GM12878 (cell line): ENCODE measurements around the gene SPAG16. TPM values are rescaled to one million over a fixed set of nuclear protein-coding genes. Genes with fewer than 3 reads are reported as not detected.

Source experiments
- ATAC-seq: fragments of 200-7000 bp; cut with Tn5 transposase; 3 replicates; pipeline ENCODE4 v1.9.1; 2020; ENCODE audit warnings: mild to moderate bottlenecking, moderate library complexity
- BruUV-seq: library from RNA; stranded (reverse); fragments of 400-500 nt; replicated peaks from 2 replicates; lab custom pipeline; 2021; lab: Mats Ljungman, UMichigan
- CTCF ChIA-PET: fragments of 300-600 bp; sonication (Branson Sonifier 250); formaldehyde crosslinking; extraction: SDS; loops from one replicate; lab custom pipeline; 2021; ENCODE audit warnings: inconsistent platforms; lab: Yijun Ruan, JAX
- POLR2A ChIA-PET: fragments of 350-600 bp; formaldehyde crosslinking; extraction: SDS; loops from one replicate; lab custom pipeline; 2021; ENCODE audit warnings: inconsistent platforms; lab: Charles Lee
- RAD21 ChIA-PET: fragments of 300-600 bp; sonication (Branson Sonifier 250); formaldehyde crosslinking; loops from one replicate; lab custom pipeline; 2023; ENCODE audit warnings: antibody characterized with exemption; ENCODE audit not compliant: unreplicated experiment; lab: Charles Lee
- SMC1A ChIA-PET: fragments of 300-600 bp; sonication (Branson Sonifier 250); formaldehyde crosslinking; loops from one replicate; lab custom pipeline; 2023; ENCODE audit not compliant: unreplicated experiment, uncharacterized antibody; lab: Charles Lee
- DNase-seq: peaks from one replicate; pipeline ENCODE4 v3.0.0-alpha.2; 2011; ENCODE audit warnings: low read depth, low spot score
- FAIRE-seq: peaks from 3 replicates; lab custom pipeline; 2011; peaks lifted over from hg19 to GRCh38; lab: Jason Lieb, UNC
- H2AFZ ChIP-seq: 2 replicates; pipeline ENCODE4 v1.6.0; 2011; ENCODE audit warnings: low read depth, low read length, control low read depth; ENCODE audit not compliant: control insufficient read depth
- H3K27ac ChIP-seq: 2 replicates; pipeline ENCODE4 v1.5.1; 2011; ENCODE audit warnings: control low read depth; ENCODE audit not compliant: control insufficient read depth, insufficient read depth
- H3K27me3 ChIP-seq, 2 experiments: replicated peaks in 1 of 2; 2 replicates each; pipeline versions ENCODE4 v1.6.0 to v1.6.1; 2011; ENCODE audit warnings: low read length in 1 of 2; ENCODE audit not compliant: control insufficient read depth in 2 of 2, insufficient read depth in 2 of 2
- H3K36me3 ChIP-seq, 2 experiments: 2 replicates each; pipeline ENCODE4 v1.5.1; 2011; ENCODE audit warnings: low read length in 1 of 2; ENCODE audit not compliant: control insufficient read depth in 2 of 2, insufficient read depth in 2 of 2
- H3K4me1 ChIP-seq: 2 replicates; pipeline ENCODE4 v1.6.1; 2011; ENCODE audit warnings: mild to moderate bottlenecking, low read length, moderate library complexity, mixed read lengths; ENCODE audit not compliant: control insufficient read depth, insufficient read depth
- H3K4me2 ChIP-seq: 2 replicates; pipeline ENCODE4 v1.6.0; 2011; ENCODE audit warnings: control low read depth; ENCODE audit not compliant: control insufficient read depth, insufficient read depth
- H3K4me3 ChIP-seq: fragments of 200-600 bp; sonication (generic); 2 replicates; pipeline ENCODE4 v1.5.1; 2016
- H3K79me2 ChIP-seq: 2 replicates; pipeline ENCODE4 v1.6.0; 2011; ENCODE audit warnings: low read length; ENCODE audit not compliant: control insufficient read depth, insufficient read depth
- H3K9ac ChIP-seq: 2 replicates; pipeline ENCODE4 v1.8.0; 2011; ENCODE audit warnings: low read length, control low read depth, mixed read lengths; ENCODE audit not compliant: control insufficient read depth, insufficient read depth
- H3K9me3 ChIP-seq: replicated peaks from 3 replicates; pipeline ENCODE4 v1.5.1; 2011; ENCODE audit warnings: mild to moderate bottlenecking, low read length; ENCODE audit not compliant: control insufficient read depth, insufficient read depth
- H4K20me1 ChIP-seq: 2 replicates; pipeline ENCODE4 v1.6.0; 2011; ENCODE audit not compliant: control insufficient read depth, insufficient read depth
- ATF7 ChIP-seq: fragments of 450-650 bp; IDR thresholded peaks from 2 replicates; pipeline ENCODE4 v1.6.1; 2016; ENCODE audit warnings: low read depth, mild to moderate bottlenecking
- BHLHE40 ChIP-seq, 2 experiments: fragments of 450-650 bp in 1 of 2; IDR thresholded peaks; 2 replicates each; pipeline ENCODE4 v1.6.1; 2011 to 2017; ENCODE audit warnings: low read depth in 2 of 2, borderline replicate concordance in 1 of 2, improper control_type of control experiment in 1 of 2, low read length in 1 of 2, mild to moderate bottlenecking in 1 of 2
- CEBPB ChIP-seq, 2 experiments: fragments of 150-350 bp in 1 of 2; IDR thresholded peaks; 2 replicates each; pipeline ENCODE4 v1.6.1; 2012 to 2014; ENCODE audit warnings: low read depth in 2 of 2, low read length in 2 of 2, borderline replicate concordance in 1 of 2, inconsistent platforms in 1 of 2
- CEBPZ ChIP-seq: fragments of 150-350 bp; IDR thresholded peaks from 2 replicates; pipeline ENCODE4 v1.6.1; 2016; ENCODE audit warnings: low read depth, low read length
- CREM ChIP-seq: IDR thresholded peaks from 2 replicates; pipeline ENCODE4 v1.6.1; 2014; ENCODE audit warnings: antibody characterized with exemption, low read depth
- CTCF ChIP-seq, 3 experiments: IDR thresholded peaks in 2 of 3; conservative IDR thresholded peaks in 1 of 3; 2 replicates each; pipeline ENCODE4 v1.5.1; 2011; ENCODE audit warnings: low read depth in 3 of 3, low read length in 3 of 3, mild to moderate bottlenecking in 3 of 3, control low read depth in 2 of 3, moderate library complexity in 2 of 3, inconsistent platforms in 1 of 3, mixed read lengths in 1 of 3; ENCODE audit not compliant: control insufficient read depth in 2 of 3, insufficient read depth in 1 of 3; ENCODE audit errors: extremely low read depth in 1 of 3
- DPF2 ChIP-seq: fragments of 450-650 bp; IDR thresholded peaks from 2 replicates; pipeline ENCODE4 v1.6.1; 2017; ENCODE audit warnings: mild to moderate bottlenecking
- HDAC6 ChIP-seq: fragments of 200-600 bp; sonication (generic); IDR thresholded peaks from one replicate; pipeline ENCODE4 v1.8.0; 2017; ENCODE audit warnings: antibody characterized with exemption; ENCODE audit not compliant: unreplicated experiment
- NFYB ChIP-seq: IDR thresholded peaks from 2 replicates; pipeline ENCODE4 v1.6.1; 2011; ENCODE audit warnings: low read depth, mild to moderate bottlenecking, low read length, improper control_type of control experiment, moderate library complexity; ENCODE audit not compliant: insufficient read depth
- RELB ChIP-seq: fragments of 450-650 bp; IDR thresholded peaks from 2 replicates; pipeline ENCODE4 v1.6.1; 2017; ENCODE audit warnings: low read depth, mild to moderate bottlenecking, moderate library complexity
- SMC3 ChIP-seq: IDR thresholded peaks from 2 replicates; pipeline ENCODE4 v1.6.1; 2011; ENCODE audit warnings: low read length, improper control_type of control experiment, borderline replicate concordance
- STAT3 ChIP-seq: IDR thresholded peaks from 2 replicates; pipeline ENCODE4 v1.6.1; 2011; ENCODE audit warnings: low read depth, low read length, improper control_type of control experiment
- WRNIP1 ChIP-seq: IDR thresholded peaks from 2 replicates; pipeline ENCODE4 v1.6.1; 2011; ENCODE audit warnings: low read depth, low read length, improper control_type of control experiment, borderline replicate concordance
- ZBTB33 ChIP-seq: fragments of 450-650 bp; IDR thresholded peaks from 2 replicates; pipeline ENCODE4 v1.6.1; 2017; ENCODE audit warnings: mild to moderate bottlenecking
- WGBS: methylation state at CpG from one replicate; pipeline ENCODE4 v1.1.6; 2016; ENCODE audit warnings: low lambda C conversion rate; ENCODE audit not compliant: insufficient replicate concordance, insufficient coverage; ENCODE audit errors: missing lambda C conversion rate; 5-methylcytosine and 5-hydroxymethylcytosine counted together
- in situ Hi-C: fragments of 300-500 bp; cut with MboI; formaldehyde crosslinking; loops from 9 replicates; pipeline ENCODE4 v1.14.3; 2018; ENCODE audit warnings: mixed read lengths
- intact Hi-C: fragments of 100-400 bp; cut with micrococcal nuclease; formaldehyde crosslinking; loops from one replicate; pipeline ENCODE4 v1.14.2; 2022; ENCODE audit not compliant: unreplicated experiment
- polyA plus RNA-seq, 11 experiments: library from polyadenylated mRNA; depleted of rRNA in 4 of 11; unstranded in 6 of 11; stranded (reverse) in 5 of 11; fragments of >200 nt; fragmentation: Nextera tagmentation in 4 of 11; fragmentation: Illumina TruSeq in 1 of 11; extraction: Ambion mirVana in 4 of 11; extraction: Trizol in 1 of 11; gene quantifications; 1 replicate in 1 of 11; 2 replicates in 10 of 11; pipeline versions ENCODE4 v1.2.1 to v1.2.3, GENCODE V29; 2011 to 2016; ENCODE audit warnings: inconsistent platforms in 2 of 11, missing spikeins in 2 of 11, low read depth in 1 of 11
- total RNA-seq, 4 experiments: library from RNA; depleted of rRNA in 3 of 4; stranded (reverse); fragments of >200 nt in 3 of 4; fragmentation: Illumina TruSeq in 1 of 4; extraction: Trizol in 1 of 4; gene quantifications; 2 replicates each; pipeline versions ENCODE4 v1.2.1 to v1.2.3, GENCODE V29; 2013 to 2021

SPAG16 gene
- total and polyA plus RNA-seq, 10 of the 15 experiments (the other 5 are each of a cell fraction or from before 2014, with no cell fraction given), result 6.0 to 25.0 (median 15.2) TPM

- intact Hi-C loops, result no loop called here
- no peaks in the 10 kb centered on the region for H3K27me3 ChIP-seq
- no peaks in the 10 kb centered on the region for H3K36me3 ChIP-seq
- BruUV-seq, result no TSS peak
- H3K9ac ChIP-seq, result no peak overlapping the region
- TF ChIP-seq WRNIP1 (no peak), STAT3 (no peak), CEBPB (IDR thresholded peaks at IDR 0.05; ENCODE audit: borderline replicate concordance in 1 of 2, low read depth in 2 of 2, low read length in 2 of 2) (no peak), BHLHE40 (IDR thresholded peaks at IDR 0.05; ENCODE audit: borderline replicate concordance in 1 of 2, low read depth in 2 of 2, low read length in 1 of 2) (no peak), SMC3 (no peak), DPF2 (no peak), ZBTB33 (no peak), CREM (no peak), CEBPZ (no peak), CTCF (IDR thresholded peaks at IDR 0.05 in 2 of 3, conservative IDR thresholded peaks at IDR 0.05 in 1 of 3; ENCODE audit: control insufficient read depth in 2 of 3, extremely low read depth in 1 of 3, insufficient read depth in 1 of 3, low read depth in 3 of 3, low read length in 3 of 3) (no peak), HDAC6 (no peak), NFYB (no peak), ATF7 (no peak), RELB (no peak)
- H3K79me2 ChIP-seq, result no peaks in the 10 kb centered on the region
- H3K9me3 ChIP-seq, result no peaks in the 10 kb centered on the region
- no peak overlapping the region for H2AFZ ChIP-seq
- no peaks in the 10 kb centered on the region for H3K4me1 ChIP-seq
- 15% methylated on average over 3 of the region's 3 CpGs for WGBS
- no peak overlapping the region for H3K4me3 ChIP-seq
- ChIA-PET CTCF (no interaction called here), SMC1A (no interaction called here), RAD21 (no interaction called here), POLR2A (no interaction called here)
- DNase-seq (no peak), FAIRE-seq (no peak), ATAC-seq (no peak)
- H3K27ac ChIP-seq, result no peak overlapping the region
- no peaks in the 10 kb centered on the region for H4K20me1 ChIP-seq
- in situ Hi-C loops, result no loop called here
- H3K4me2 ChIP-seq, result no peak overlapping the region
Measured at GRCh38 chr2:214265991-214266489, 981.8 kb downstream of the SPAG16 start.
